TTC549 (cell line): ENCODE measurements around the gene TRAPPC11.
"Not testable (repeated sequence)": the region's sequence is repeated elsewhere in the genome, so short reads cannot be mapped to it uniquely, and the experiment has no call there.

Source experiments
- FAIRE-seq: peaks from 2 replicates; lab custom pipeline; 2012; peaks lifted over from hg19 to GRCh38; lab: Jason Lieb, UNC

TRAPPC11 gene

GRCh38 chr4:183721207-183722081 lies 62.4 kb downstream of the TRAPPC11 start:
- FAIRE-seq: no peak

- no peak for FAIRE-seq
Observed at GRCh38 chr4:183722731-183723560, 63.9 kb downstream of the TRAPPC11 start.

- FAIRE-seq: no peak
Observed at GRCh38 chr4:183723561-183724228, 64.6 kb downstream of the TRAPPC11 start.

GRCh38 chr4:183725585-183725984 lies 66.5 kb downstream of the TRAPPC11 start:
- not testable (repeated sequence) for FAIRE-seq

- FAIRE-seq: no peak
Observed at GRCh38 chr4:183727482-183727881, 68.4 kb downstream of the TRAPPC11 start.

- no peak for FAIRE-seq
Observed at GRCh38 chr4:183728223-183729068, 69.4 kb downstream of the TRAPPC11 start.

GRCh38 chr4:183729069-183729406 lies 69.9 kb downstream of the TRAPPC11 start:
- FAIRE-seq: no peak

GRCh38 chr4:183729430-183730328 lies 70.6 kb downstream of the TRAPPC11 start:
- no peak for FAIRE-seq

GRCh38 chr4:183732296-183732695 lies 73.2 kb downstream of the TRAPPC11 start:
- no peak for FAIRE-seq

GRCh38 chr4:183733181-183733580 lies 74.1 kb downstream of the TRAPPC11 start:
- no peak for FAIRE-seq

GRCh38 chr4:183738081-183738673 lies 79.1 kb downstream of the TRAPPC11 start:
- no peak for FAIRE-seq

GRCh38 chr4:183738961-183739360 lies 79.9 kb downstream of the TRAPPC11 start:
- no peak for FAIRE-seq

- FAIRE-seq: no peak
Observed at GRCh38 chr4:183746305-183747229, 87.5 kb downstream of the TRAPPC11 start.

- no peak for FAIRE-seq
Observed at GRCh38 chr4:183747380-183747779, 88.3 kb downstream of the TRAPPC11 start.

GRCh38 chr4:183747931-183748670 lies 89.0 kb downstream of the TRAPPC11 start:
- FAIRE-seq: no peak

GRCh38 chr4:183751106-183751505 lies 92.0 kb downstream of the TRAPPC11 start:
- FAIRE-seq: no peak

GRCh38 chr4:183755596-183755995 lies 96.5 kb downstream of the TRAPPC11 start:
- FAIRE-seq: no peak

GRCh38 chr4:183757060-183757459 lies 98.0 kb downstream of the TRAPPC11 start:
- FAIRE-seq: no peak
